H9 (cell line): Measurements from ENCODE around the gene SPEG. TPM values are rescaled to one million over a fixed set of nuclear protein-coding genes. Genes with fewer than 3 reads are reported as not detected.

Experiments used
- DNase-seq: peaks from one replicate; pipeline ENCODE4 v3.0.0-alpha.2; 2017
- H2AFZ ChIP-seq: one replicate; pipeline ENCODE4 v1.6.1; 2013; ENCODE audit warnings: mild to moderate bottlenecking, low read length, control low read depth, moderate library complexity
- H2AK5ac ChIP-seq: 2 replicates; pipeline ENCODE4 v1.6.1; 2013; ENCODE audit warnings: low read length, control low read depth, mixed read lengths; ENCODE audit not compliant: insufficient read length
- H2BK120ac ChIP-seq: one replicate; pipeline ENCODE4 v1.6.1; 2013; ENCODE audit warnings: low read depth, mild to moderate bottlenecking, low read length, control low read depth, inconsistent platforms; ENCODE audit not compliant: poor library complexity, severe bottlenecking
- H2BK12ac ChIP-seq: 2 replicates; pipeline ENCODE4 v1.6.1; 2013; ENCODE audit warnings: low read length, control low read depth, mixed read lengths, low read depth; ENCODE audit not compliant: insufficient read length
- H2BK15ac ChIP-seq: 2 replicates; pipeline ENCODE4 v1.6.1; 2013; ENCODE audit warnings: low read depth, low read length, control low read depth
- H2BK20ac ChIP-seq: one replicate; pipeline ENCODE4 v1.6.1; 2013; ENCODE audit warnings: low read depth, mild to moderate bottlenecking, low read length, control low read depth, inconsistent platforms; ENCODE audit not compliant: poor library complexity, severe bottlenecking
- H2BK5ac ChIP-seq: 2 replicates; pipeline ENCODE4 v1.6.1; 2013; ENCODE audit warnings: low read length, control low read depth, mixed read lengths; ENCODE audit not compliant: insufficient read length
- H3K14ac ChIP-seq: 2 replicates; pipeline ENCODE4 v1.6.1; 2013; ENCODE audit warnings: low read length, control low read depth; ENCODE audit not compliant: insufficient read depth
- H3K18ac ChIP-seq: 2 replicates; pipeline ENCODE4 v1.6.1; 2013; ENCODE audit warnings: low read depth, mild to moderate bottlenecking, mixed read lengths, low read length, control low read depth; ENCODE audit not compliant: insufficient read length
- H3K23ac ChIP-seq: 2 replicates; pipeline ENCODE4 v1.6.1; 2013; ENCODE audit warnings: low read length, control low read depth, mixed read lengths, low read depth; ENCODE audit not compliant: insufficient read length
- H3K23me2 ChIP-seq: 2 replicates; pipeline ENCODE4 v1.6.1; 2013; ENCODE audit warnings: low read depth, mild to moderate bottlenecking, mixed read lengths, low read length, control low read depth; ENCODE audit not compliant: insufficient read length, poor library complexity, severe bottlenecking
- H3K27ac ChIP-seq: 2 replicates; pipeline ENCODE4 v1.5.1; 2013; ENCODE audit warnings: low read length, control low read depth, mixed read lengths, low read depth; ENCODE audit not compliant: insufficient read length
- H3K27me3 ChIP-seq: 2 replicates; pipeline ENCODE4 v1.6.1; 2013; ENCODE audit warnings: low read length, control low read depth, inconsistent platforms; ENCODE audit not compliant: insufficient read depth
- H3K4ac ChIP-seq: 2 replicates; pipeline ENCODE4 v1.6.1; 2013; ENCODE audit warnings: low read depth, mild to moderate bottlenecking, control low read depth, inconsistent platforms, low read length, moderate library complexity
- H3K4me1 ChIP-seq: 2 replicates; pipeline ENCODE4 v1.6.1; 2013; ENCODE audit warnings: low read length, control low read depth, inconsistent platforms; ENCODE audit not compliant: insufficient read depth
- H3K4me2 ChIP-seq: 2 replicates; pipeline ENCODE4 v1.6.1; 2013; ENCODE audit warnings: low read length, control low read depth, mixed read lengths; ENCODE audit not compliant: insufficient read length, insufficient read depth
- H3K56ac ChIP-seq: 2 replicates; pipeline ENCODE4 v1.6.1; 2013; ENCODE audit warnings: low read depth, mild to moderate bottlenecking, mixed read lengths, low read length, control low read depth; ENCODE audit not compliant: insufficient read length
- H3K79me1 ChIP-seq: 2 replicates; pipeline ENCODE4 v1.6.1; 2013; ENCODE audit warnings: low read depth, mild to moderate bottlenecking, moderate library complexity, low read length, control low read depth, inconsistent platforms; ENCODE audit not compliant: insufficient read depth, poor library complexity, severe bottlenecking
- H3K79me2 ChIP-seq: 2 replicates; pipeline ENCODE4 v1.6.1; 2013; ENCODE audit warnings: low read length, control low read depth, inconsistent platforms; ENCODE audit not compliant: insufficient read depth
- H3K9ac ChIP-seq: 2 replicates; pipeline ENCODE4 v1.6.1; 2013; ENCODE audit warnings: low read length, control low read depth, mixed read lengths; ENCODE audit not compliant: insufficient read length; ENCODE audit errors: extremely low read depth
- H3K9me3 ChIP-seq: one replicate; pipeline ENCODE4 v1.6.1; 2013; ENCODE audit warnings: low read depth, low read length, inconsistent platforms; ENCODE audit not compliant: control insufficient read depth
- H3T11ph ChIP-seq: one replicate; pipeline ENCODE4 v1.6.1; 2013; ENCODE audit warnings: mild to moderate bottlenecking, low read length, control low read depth, inconsistent platforms
- H4K20me1 ChIP-seq: one replicate; pipeline ENCODE4 v1.6.1; 2013; ENCODE audit not compliant: control insufficient read depth, insufficient read length, insufficient read depth
- H4K5ac ChIP-seq: 2 replicates; pipeline ENCODE4 v1.6.1; 2013; ENCODE audit warnings: low read depth, mild to moderate bottlenecking, mixed read lengths, low read length, control low read depth; ENCODE audit not compliant: insufficient read length
- H4K8ac ChIP-seq: replicated peaks from 2 replicates; pipeline ENCODE4 v1.6.1; 2013; ENCODE audit warnings: low read length, control low read depth, mixed read lengths, low read depth; ENCODE audit not compliant: insufficient read length
- H4K91ac ChIP-seq: 2 replicates; pipeline ENCODE4 v1.6.1; 2013; ENCODE audit warnings: low read depth, mild to moderate bottlenecking, moderate library complexity, mixed read lengths, low read length, control low read depth; ENCODE audit not compliant: insufficient read length
- H3K27ac Mint-ChIP-seq, 3 experiments: 2 replicates in 2 of 3; 3 replicates in 1 of 3; pipeline ENCODE4 v1.8.0; 2020 to 2021; ENCODE audit warnings: mixed read lengths in 3 of 3, mild to moderate bottlenecking in 1 of 3, moderate library complexity in 1 of 3
- H3K27me3 Mint-ChIP-seq: 2 replicates; pipeline ENCODE4 v1.8.0; 2021; ENCODE audit warnings: low read depth, mild to moderate bottlenecking, moderate library complexity, mixed read lengths
- H3K36me3 Mint-ChIP-seq, 3 experiments: 2 replicates in 2 of 3; 3 replicates in 1 of 3; pipeline ENCODE4 v1.8.0; 2020 to 2021; ENCODE audit warnings: low read depth in 3 of 3, mixed read lengths in 3 of 3; ENCODE audit not compliant: insufficient read depth in 1 of 3
- H3K4me1 Mint-ChIP-seq, 2 experiments: 2 replicates each; pipeline ENCODE4 v1.8.0; 2020; ENCODE audit warnings: mixed read lengths in 2 of 2
- H3K4me3 Mint-ChIP-seq, 2 experiments: 2 replicates in 1 of 2; 3 replicates in 1 of 2; pipeline ENCODE4 v1.8.0; 2020 to 2021; ENCODE audit warnings: mild to moderate bottlenecking in 2 of 2, mixed read lengths in 2 of 2, moderate library complexity in 1 of 2
- H3K9me3 Mint-ChIP-seq, 2 experiments: 2 replicates in 1 of 2; 3 replicates in 1 of 2; pipeline ENCODE4 v1.8.0; 2020; ENCODE audit warnings: mild to moderate bottlenecking in 2 of 2, mixed read lengths in 2 of 2, moderate library complexity in 1 of 2
- WGBS: extraction: QIAGEN DNeasy Blood & Tissue Kit; methylation state at CpG from one replicate; pipeline ENCODE4 v1.1.7; 2013; ENCODE audit warnings: missing lambda C conversion rate, low lambda C conversion rate, mixed read lengths; ENCODE audit not compliant: insufficient read length; ENCODE audit errors: extremely low coverage; 5-methylcytosine and 5-hydroxymethylcytosine counted together
- total RNA-seq: library from RNA; stranded (reverse); gene quantifications from 2 replicates; pipeline ENCODE4 v1.2.1, GENCODE V29; 2021
- TF ChIP-seq, protein P1 (sequence below): fragments of 200-600 bp; sonication (generic); conservative IDR thresholded peaks from 3 replicates; pipeline ENCODE4 v1.8.0; 2021; ENCODE audit warnings: antibody characterized with exemption, mild to moderate bottlenecking

The SPEG gene
- total RNA-seq, 1 experiment from 2014 or later = 23.7 TPM

DNA sequence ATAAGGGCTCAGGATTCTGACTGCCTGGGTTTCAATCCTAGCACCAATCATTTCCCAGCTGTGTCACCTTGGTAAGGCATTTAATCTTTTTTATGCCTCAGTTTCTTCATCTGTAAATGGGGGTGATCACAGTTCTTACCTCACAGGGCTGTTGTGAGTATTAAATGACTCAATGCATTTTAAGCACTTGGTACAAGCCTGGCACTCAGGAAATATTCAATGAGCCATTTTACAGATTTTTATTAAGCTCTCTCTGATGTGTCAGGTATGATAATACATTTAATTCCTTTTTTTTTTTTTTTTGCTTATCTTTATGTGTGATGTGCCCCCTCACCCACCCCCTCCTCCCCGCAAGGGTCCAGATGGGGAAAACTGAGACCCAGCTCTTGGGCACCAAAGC is 12.0 kb downstream of the SPEG start:
- Histone ChIP-seq H2BK15ac (no peak overlapping the region), H2BK120ac (no peak overlapping the region), H3K9me3 (no peaks in the 10 kb centered on the region), H3K14ac (no peak overlapping the region), H2AK5ac (no peak overlapping the region), H4K5ac (no peak overlapping the region), H4K8ac (no peak overlapping the region), H4K20me1 (peaks cover 3% of the 10 kb centered on the region), H3K4ac (no peak overlapping the region), H3K18ac (no peak overlapping the region), H3T11ph (no peak overlapping the region), H2BK12ac (no peak overlapping the region), H3K56ac (no peak overlapping the region), H3K4me1 (no peaks in the 10 kb centered on the region; the same call in 1 of the 2 replicates), H3K79me1 (no peaks in the 10 kb centered on the region), H3K79me2 (no peaks in the 10 kb centered on the region), H2BK20ac (no peak overlapping the region), H3K4me2 (no peak overlapping the region), H4K91ac (no peak overlapping the region), H3K23me2 (peaks cover 4% of the 10 kb centered on the region), H3K23ac (no peak overlapping the region), H3K27me3 (no peaks in the 10 kb centered on the region; the same call in 1 of the 2 replicates), H3K27ac (no peak overlapping the region), H2BK5ac (no peak overlapping the region), H3K9ac (no peak overlapping the region), H2AFZ (no peak overlapping the region)
- Mint-ChIP-seq H3K4me3 (no peak overlapping the region), H3K4me1 (peaks cover 23 to 37% of the 10 kb centered on the region in 2 experiments), H3K27me3 (peaks cover 54% of the 10 kb centered on the region), H3K27ac (no peak overlapping the region), H3K36me3 (peaks cover 5 to 12% (median 8%) of the 10 kb centered on the region in 3 experiments; a peak in 6 of 7 replicates), H3K9me3 (no peaks in the 10 kb centered on the region)
- TF ChIP-seq, protein P1, sequence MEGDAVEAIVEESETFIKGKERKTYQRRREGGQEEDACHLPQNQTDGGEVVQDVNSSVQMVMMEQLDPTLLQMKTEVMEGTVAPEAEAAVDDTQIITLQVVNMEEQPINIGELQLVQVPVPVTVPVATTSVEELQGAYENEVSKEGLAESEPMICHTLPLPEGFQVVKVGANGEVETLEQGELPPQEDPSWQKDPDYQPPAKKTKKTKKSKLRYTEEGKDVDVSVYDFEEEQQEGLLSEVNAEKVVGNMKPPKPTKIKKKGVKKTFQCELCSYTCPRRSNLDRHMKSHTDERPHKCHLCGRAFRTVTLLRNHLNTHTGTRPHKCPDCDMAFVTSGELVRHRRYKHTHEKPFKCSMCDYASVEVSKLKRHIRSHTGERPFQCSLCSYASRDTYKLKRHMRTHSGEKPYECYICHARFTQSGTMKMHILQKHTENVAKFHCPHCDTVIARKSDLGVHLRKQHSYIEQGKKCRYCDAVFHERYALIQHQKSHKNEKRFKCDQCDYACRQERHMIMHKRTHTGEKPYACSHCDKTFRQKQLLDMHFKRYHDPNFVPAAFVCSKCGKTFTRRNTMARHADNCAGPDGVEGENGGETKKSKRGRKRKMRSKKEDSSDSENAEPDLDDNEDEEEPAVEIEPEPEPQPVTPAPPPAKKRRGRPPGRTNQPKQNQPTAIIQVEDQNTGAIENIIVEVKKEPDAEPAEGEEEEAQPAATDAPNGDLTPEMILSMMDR = no peak
- DNase-seq = no peak
- WGBS = no CpG with 5 or more reads among the region's 1 CpG
